ENCODE data around the gene SIGMAR1. TPM values are rescaled to one million over a fixed set of nuclear protein-coding genes. Genes with fewer than 3 reads are reported as not detected.

Gene SIGMAR1
- total RNA-seq, 1 experiment from 2014 or later = 165 TPM

GRCh38 chr9:34585946-34586669 is 51.5 kb downstream of the SIGMAR1 start:
- Histone ChIP-seq H3K27ac (ENCODE audit: low read depth, low read length, poor library complexity, severe bottlenecking) (no peak overlapping the region), H3K4me1 (ENCODE audit: insufficient read depth, low read length, poor library complexity, severe bottlenecking) (peaks cover 14% of the 10 kb centered on the region), H3K27me3 (replicated peaks; ENCODE audit: insufficient read depth, low read depth, low read length, poor library complexity) (peaks cover 37% of the 10 kb centered on the region), H3K9me3 (ENCODE audit: low read depth, low read length, poor library complexity, severe bottlenecking) (no peaks in the 10 kb centered on the region), H3K4me3 (ENCODE audit: low read depth, low read length, poor library complexity, severe bottlenecking) (no peak overlapping the region), H3K36me3 (ENCODE audit: insufficient read depth, low read length, poor library complexity, severe bottlenecking) (no peaks in the 10 kb centered on the region)
- BruUV-seq (replicated peaks) = no TSS peak
- TF ChIP-seq EZH2 (IDR thresholded peaks at IDR 0.05; ENCODE audit: borderline replicate concordance, low read depth, low read length, poor library complexity, severe bottlenecking) (no peak), CTCF (conservative IDR thresholded peaks at IDR 0.05; ENCODE audit: low read depth, low read length) (no peak)
- POLR2A ChIA-PET (ENCODE audit: low non-redundant PET) = no interaction called here
- CTCF ChIA-PET = no interaction called here
- intact Hi-C loops (cut with micrococcal nuclease; ENCODE audit: unreplicated experiment) = no loop called here
- no peak for DNase-seq (ENCODE audit: low spot score)

GRCh38 chr9:34584970-34585369 is 52.6 kb downstream of the SIGMAR1 start:
- Histone ChIP-seq H3K9me3 (ENCODE audit: low read depth, low read length, poor library complexity, severe bottlenecking) (no peaks in the 10 kb centered on the region), H3K4me3 (ENCODE audit: low read depth, low read length, poor library complexity, severe bottlenecking) (no peak overlapping the region), H3K27ac (ENCODE audit: low read depth, low read length, poor library complexity, severe bottlenecking) (no peak overlapping the region), H3K4me1 (ENCODE audit: insufficient read depth, low read length, poor library complexity, severe bottlenecking) (peaks cover 8% of the 10 kb centered on the region), H3K36me3 (ENCODE audit: insufficient read depth, low read length, poor library complexity, severe bottlenecking) (no peaks in the 10 kb centered on the region), H3K27me3 (replicated peaks; ENCODE audit: insufficient read depth, low read depth, low read length, poor library complexity) (peaks cover 37% of the 10 kb centered on the region)
- no TSS peak for BruUV-seq (replicated peaks)
- no peak for DNase-seq (ENCODE audit: low spot score)
- TF ChIP-seq EZH2 (IDR thresholded peaks at IDR 0.05; ENCODE audit: borderline replicate concordance, low read depth, low read length, poor library complexity, severe bottlenecking) = no peak
- POLR2A ChIA-PET (ENCODE audit: low non-redundant PET) = no interaction called here
- CTCF ChIA-PET = no interaction called here
- intact Hi-C loops (cut with micrococcal nuclease; ENCODE audit: unreplicated experiment) = no loop called here

Other genes with a start within 250 kb of the SIGMAR1 start
- gene FAM219A, start 179.2 kb downstream of the SIGMAR1 start, total RNA-seq (2021) = 62.1 and 63.3 TPM in 2 replicates
- 1.4 TPM in 1 of 2 replicates, not detected in the other for gene DNAI1, start 179.0 kb downstream of the SIGMAR1 start, total RNA-seq (2021)
- 1.2 and 2.8 TPM in 2 replicates for gene ENHO, start 114.8 kb downstream of the SIGMAR1 start, total RNA-seq (2021)
- gene CNTFR, start 48.1 kb downstream of the SIGMAR1 start, total RNA-seq (2021) = 3.7 and 4.5 TPM in 2 replicates
- gene RPP25L, start 25.7 kb downstream of the SIGMAR1 start, total RNA-seq (2021) = 19.7 and 31.6 TPM in 2 replicates
- 79.3 and 89.4 TPM in 2 replicates for gene DCTN3, start 17.3 kb downstream of the SIGMAR1 start, total RNA-seq (2021)
- not detected in 2 replicates for gene ARID3C, start 8.7 kb downstream of the SIGMAR1 start, total RNA-seq (2021)
- gene GALT, start 8.9 kb upstream of the SIGMAR1 start, total RNA-seq (2021) = 27.6 and 37.6 TPM in 2 replicates
- 5.6 and 12.1 TPM in 2 replicates for gene IL11RA, start 14.4 kb upstream of the SIGMAR1 start, total RNA-seq (2021)
- not detected in 2 replicates for gene CCL27, start 24.9 kb upstream of the SIGMAR1 start, total RNA-seq (2021)
- gene CCL19, start 53.5 kb upstream of the SIGMAR1 start, total RNA-seq (2021) = not detected in 2 replicates
- gene CCL21, start 72.3 kb upstream of the SIGMAR1 start, total RNA-seq (2021) = not detected in 2 replicates